ENCODE results near the gene ETV4.

ETV4 gene

DNA sequence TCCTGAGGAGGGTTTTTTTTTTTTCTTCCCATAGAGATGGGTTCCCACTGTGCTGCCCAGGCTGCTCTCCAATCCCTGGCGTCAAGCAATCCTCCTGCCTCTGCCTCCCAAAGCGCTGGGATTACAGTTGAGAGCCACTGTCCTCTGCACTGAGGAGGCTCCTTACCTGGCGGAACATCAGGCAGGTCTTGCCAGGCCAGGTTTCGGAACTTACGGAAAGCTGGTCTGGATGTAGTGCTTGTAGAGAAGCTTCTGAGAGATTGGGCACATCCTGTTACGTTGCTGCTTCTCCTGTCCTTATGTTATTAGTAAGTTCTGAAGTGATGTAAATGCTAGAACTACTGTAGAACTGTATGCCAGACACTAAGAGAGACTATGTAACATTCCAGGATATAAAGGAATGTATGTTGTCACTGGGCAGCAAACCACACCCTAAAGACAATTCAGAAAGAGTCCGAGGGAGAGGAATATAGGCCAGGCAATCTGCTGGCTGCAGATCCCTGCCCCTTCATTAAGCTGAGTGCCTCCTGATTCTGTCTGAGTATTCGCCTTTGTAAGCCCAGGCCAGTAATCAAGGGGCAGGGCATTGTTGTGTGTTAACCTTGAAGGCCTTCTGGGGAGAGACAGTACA lies 21.1 kb downstream of the ETV4 start:
- Histone ChIP-seq H3K9me2 (replicated peaks; ENCODE audit: low read depth, low read length) (no peaks in the 10 kb centered on the region), H3K4me3 (ENCODE audit: low read length, poor library complexity, severe bottlenecking) (no peak overlapping the region), H3K36me3 (ENCODE audit: insufficient read depth, low read length) (peaks cover 65% of the 10 kb centered on the region), H3K4me2 (ENCODE audit: low read depth, low read length, poor library complexity, severe bottlenecking) (no peak overlapping the region), H3K9ac (ENCODE audit: low read depth, low read length, poor library complexity, severe bottlenecking) (no peak overlapping the region), H4K20me1 (ENCODE audit: insufficient read depth, low read length, poor library complexity, severe bottlenecking) (no peaks in the 10 kb centered on the region), H3K9me3 (ENCODE audit: insufficient read depth, low read depth, low read length) (no peaks in the 10 kb centered on the region), H3K4me1 (ENCODE audit: insufficient read depth, low read length, poor library complexity, severe bottlenecking) (no peaks in the 10 kb centered on the region), H2AFZ (ENCODE audit: low read length) (no peak overlapping the region), H3K27me3 (ENCODE audit: insufficient read depth, low read length, poor library complexity, severe bottlenecking) (no peaks in the 10 kb centered on the region), H3F3A (ENCODE audit: low read depth) (no peaks in the 10 kb centered on the region), H3K79me2 (ENCODE audit: insufficient read depth, low read length) (no peaks in the 10 kb centered on the region)
- TF ChIP-seq, protein P1, sequence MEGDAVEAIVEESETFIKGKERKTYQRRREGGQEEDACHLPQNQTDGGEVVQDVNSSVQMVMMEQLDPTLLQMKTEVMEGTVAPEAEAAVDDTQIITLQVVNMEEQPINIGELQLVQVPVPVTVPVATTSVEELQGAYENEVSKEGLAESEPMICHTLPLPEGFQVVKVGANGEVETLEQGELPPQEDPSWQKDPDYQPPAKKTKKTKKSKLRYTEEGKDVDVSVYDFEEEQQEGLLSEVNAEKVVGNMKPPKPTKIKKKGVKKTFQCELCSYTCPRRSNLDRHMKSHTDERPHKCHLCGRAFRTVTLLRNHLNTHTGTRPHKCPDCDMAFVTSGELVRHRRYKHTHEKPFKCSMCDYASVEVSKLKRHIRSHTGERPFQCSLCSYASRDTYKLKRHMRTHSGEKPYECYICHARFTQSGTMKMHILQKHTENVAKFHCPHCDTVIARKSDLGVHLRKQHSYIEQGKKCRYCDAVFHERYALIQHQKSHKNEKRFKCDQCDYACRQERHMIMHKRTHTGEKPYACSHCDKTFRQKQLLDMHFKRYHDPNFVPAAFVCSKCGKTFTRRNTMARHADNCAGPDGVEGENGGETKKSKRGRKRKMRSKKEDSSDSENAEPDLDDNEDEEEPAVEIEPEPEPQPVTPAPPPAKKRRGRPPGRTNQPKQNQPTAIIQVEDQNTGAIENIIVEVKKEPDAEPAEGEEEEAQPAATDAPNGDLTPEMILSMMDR (conservative IDR thresholded peaks at IDR 0.05; ENCODE audit: low read length), result no peak
- no peak for TF ChIP-seq EZH2phosphoT487 (IDR thresholded peaks at IDR 0.05; ENCODE audit: borderline replicate concordance)

DNA sequence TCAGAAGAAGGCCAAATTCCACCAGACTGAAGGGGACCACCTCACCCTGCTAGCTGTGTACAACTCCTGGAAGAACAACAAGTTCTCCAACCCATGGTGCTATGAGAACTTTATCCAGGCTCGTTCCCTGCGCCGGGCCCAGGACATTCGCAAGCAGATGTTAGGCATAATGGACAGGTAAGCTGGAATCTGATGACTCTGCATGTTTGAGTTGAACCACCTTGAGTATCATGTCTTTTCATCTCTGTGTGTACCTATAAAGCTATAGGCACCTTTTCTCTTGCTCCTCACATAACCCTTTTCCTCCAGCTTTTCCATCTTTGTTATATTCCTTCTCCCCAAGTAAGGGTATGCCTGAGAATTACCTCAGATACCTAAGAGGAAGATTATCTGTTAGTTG lies 24.8 kb downstream of the ETV4 start:
- Histone ChIP-seq H3K9me3 (ENCODE audit: insufficient read depth, low read depth, low read length) (no peaks in the 10 kb centered on the region), H4K20me1 (ENCODE audit: insufficient read depth, low read length, poor library complexity, severe bottlenecking) (no peaks in the 10 kb centered on the region), H3K79me2 (ENCODE audit: insufficient read depth, low read length) (no peaks in the 10 kb centered on the region), H3K36me3 (ENCODE audit: insufficient read depth, low read length) (peaks cover 92% of the 10 kb centered on the region), H3F3A (ENCODE audit: low read depth) (no peaks in the 10 kb centered on the region), H3K4me3 (ENCODE audit: low read length, poor library complexity, severe bottlenecking) (no peak overlapping the region), H2AFZ (ENCODE audit: low read length) (no peak overlapping the region), H3K9ac (ENCODE audit: low read depth, low read length, poor library complexity, severe bottlenecking) (no peak overlapping the region), H3K9me2 (replicated peaks; ENCODE audit: low read depth, low read length) (no peaks in the 10 kb centered on the region), H3K27me3 (ENCODE audit: insufficient read depth, low read length, poor library complexity, severe bottlenecking) (no peaks in the 10 kb centered on the region), H3K4me2 (ENCODE audit: low read depth, low read length, poor library complexity, severe bottlenecking) (no peak overlapping the region), H3K4me1 (ENCODE audit: insufficient read depth, low read length, poor library complexity, severe bottlenecking) (no peaks in the 10 kb centered on the region)
- TF ChIP-seq, protein P1 (conservative IDR thresholded peaks at IDR 0.05; ENCODE audit: low read length), result no peak
- no peak for TF ChIP-seq EZH2phosphoT487 (IDR thresholded peaks at IDR 0.05; ENCODE audit: borderline replicate concordance)

DNA sequence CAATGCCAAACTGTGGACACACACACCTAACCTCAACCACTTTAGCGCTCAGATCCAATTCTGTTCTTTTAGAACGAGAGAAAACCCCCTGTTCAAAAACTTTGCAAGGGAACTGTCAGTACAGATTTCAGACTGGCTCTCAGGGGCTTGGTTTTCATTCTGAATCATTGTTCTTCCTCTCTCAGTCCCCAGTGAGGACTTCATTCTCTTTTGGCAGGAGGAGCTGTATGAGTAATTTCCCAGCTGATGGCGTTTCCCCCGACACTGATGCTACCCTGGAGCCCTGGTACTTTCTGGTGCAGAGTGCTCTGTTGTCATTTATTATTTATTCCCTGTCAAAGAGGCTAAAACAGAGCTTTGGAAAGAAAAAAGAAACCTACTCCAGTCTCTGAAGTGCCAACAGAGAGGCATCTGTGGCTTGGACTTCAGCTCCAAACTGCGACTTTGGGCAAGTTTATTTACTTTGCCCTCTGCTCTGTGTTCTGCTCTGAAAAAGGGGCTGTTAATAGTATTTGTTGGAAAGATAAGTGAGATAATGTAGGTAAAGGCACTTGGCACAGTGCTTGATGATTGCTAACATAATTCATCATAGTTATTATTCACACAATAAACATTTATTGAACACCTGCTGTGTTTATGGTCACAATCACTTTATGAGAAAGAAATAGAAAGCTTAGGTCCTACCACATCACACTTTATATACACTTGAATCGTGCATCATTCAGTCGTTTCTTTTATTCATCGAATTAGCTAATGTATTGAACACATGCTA lies 28.3 kb downstream of the ETV4 start:
- H2AFZ ChIP-seq (ENCODE audit: low read length), result no peak overlapping the region
- no peak for TF ChIP-seq EZH2phosphoT487 (IDR thresholded peaks at IDR 0.05; ENCODE audit: borderline replicate concordance)
- TF ChIP-seq, protein P1 (conservative IDR thresholded peaks at IDR 0.05; ENCODE audit: low read length), result no peak
- H3K4me3 ChIP-seq (ENCODE audit: low read length, poor library complexity, severe bottlenecking), result no peak overlapping the region
- H3K27me3 ChIP-seq (ENCODE audit: insufficient read depth, low read length, poor library complexity, severe bottlenecking), result no peaks in the 10 kb centered on the region
- H3K9ac ChIP-seq (ENCODE audit: low read depth, low read length, poor library complexity, severe bottlenecking), result no peak overlapping the region
- H3K4me1 ChIP-seq (ENCODE audit: insufficient read depth, low read length, poor library complexity, severe bottlenecking), result no peaks in the 10 kb centered on the region
- H3F3A ChIP-seq (ENCODE audit: low read depth), result no peaks in the 10 kb centered on the region
- no peaks in the 10 kb centered on the region for H3K9me2 ChIP-seq (replicated peaks; ENCODE audit: low read depth, low read length)
- no peaks in the 10 kb centered on the region for H4K20me1 ChIP-seq (ENCODE audit: insufficient read depth, low read length, poor library complexity, severe bottlenecking)
- H3K36me3 ChIP-seq (ENCODE audit: insufficient read depth, low read length), result peaks cover 87% of the 10 kb centered on the region
- no peaks in the 10 kb centered on the region for H3K9me3 ChIP-seq (ENCODE audit: insufficient read depth, low read depth, low read length)
- H3K79me2 ChIP-seq (ENCODE audit: insufficient read depth, low read length), result no peaks in the 10 kb centered on the region
- H3K4me2 ChIP-seq (ENCODE audit: low read depth, low read length, poor library complexity, severe bottlenecking), result no peak overlapping the region
